ENCODE data around the gene CFAP65.
A peak's percentile ranks its signal among the peaks of the same experiment; 100 is the strongest.

The CFAP65 gene

GRCh38 chr2:218963601-218964000, 77.7 kb downstream of the CFAP65 start:
- DNase-seq (ENCODE audit: low read depth in 2 of 2): no peak

GRCh38 chr2:218962859-218963492, 78.3 kb downstream of the CFAP65 start:
- DNase-seq (ENCODE audit: low read depth in 2 of 2): no peak

GRCh38 chr2:218961651-218962570, 79.4 kb downstream of the CFAP65 start:
- DNase-seq (ENCODE audit: low read depth in 2 of 2): no peak

- no peak for DNase-seq (ENCODE audit: low read depth in 2 of 2)
These were observed 80.1 kb downstream of the CFAP65 start for GRCh38 chr2:218961229-218961628.

- DNase-seq (ENCODE audit: low read depth in 2 of 2): no peak
These were observed 80.8 kb downstream of the CFAP65 start for GRCh38 chr2:218960309-218961165.

GRCh38 chr2:218959761-218960308, 81.5 kb downstream of the CFAP65 start:
- DNase-seq (ENCODE audit: low read depth in 2 of 2): no peak

- DNase-seq (ENCODE audit: low read depth in 2 of 2): peak; percentile 34 to 44
These were observed 82.1 kb downstream of the CFAP65 start, which contains the start of gene CDK5R2 for GRCh38 chr2:218959141-218959731. Gene CDK5R2 (plus strand): TSS chr2:218959666. CDS start chr2:218959821, 155 bp downstream.

- DNase-seq (ENCODE audit: low read depth in 2 of 2): no peak
These were observed 83.0 kb downstream of the CFAP65 start for GRCh38 chr2:218958276-218958675.

GRCh38 chr2:218957671-218958070, 83.6 kb downstream of the CFAP65 start:
- DNase-seq (ENCODE audit: low read depth in 2 of 2): no peak

- no peak for DNase-seq (ENCODE audit: low read depth in 2 of 2)
These were observed 85.3 kb downstream of the CFAP65 start for GRCh38 chr2:218956039-218956438.

GRCh38 chr2:218954541-218955300, 86.6 kb downstream of the CFAP65 start:
- DNase-seq (ENCODE audit: low read depth in 2 of 2): no peak

GRCh38 chr2:218953366-218953954, 87.9 kb downstream of the CFAP65 start:
- DNase-seq (ENCODE audit: low read depth in 2 of 2): no peak
